Measurements from ENCODE around the gene TENT4A. TPM values are rescaled to one million over a fixed set of nuclear protein-coding genes. Genes with fewer than 3 reads are reported as not detected.

The TENT4A gene
- total RNA-seq, 2 donors from 2014 or later: 25.5 to 32.7 TPM

GRCh38 chr5:6686501-6686900, 26.7 kb upstream of the TENT4A start:
- Mint-ChIP-seq H3K9me3 (no peaks in the 10 kb centered on the region), H3K4me3 (peak overlapping the region; percentile 51), H3K27me3 (ENCODE audit: insufficient read depth) (peaks cover 28% of the 10 kb centered on the region), H3K36me3 (ENCODE audit: low read depth) (no peaks in the 10 kb centered on the region), H3K4me1 (no peaks in the 10 kb centered on the region), H3K27ac (no peak overlapping the region)
- Histone ChIP-seq H3K9ac (ENCODE audit: extremely low read depth, low read length, poor library complexity, severe bottlenecking) (no peak overlapping the region), H3K27ac (ENCODE audit: low read depth, low read length) (no peak overlapping the region), H3K36me3 (ENCODE audit: control insufficient read depth, insufficient read depth, low read length) (no peaks in the 10 kb centered on the region), H3K9me3 (ENCODE audit: control insufficient read depth, low read length) (no peaks in the 10 kb centered on the region), H3K4me1 (ENCODE audit: control insufficient read depth, insufficient read depth, low read length) (no peaks in the 10 kb centered on the region), H3K27me3 (ENCODE audit: control insufficient read depth, insufficient read depth, low read length, poor library complexity, severe bottlenecking) (peaks cover 59% of the 10 kb centered on the region), H3K4me3 (ENCODE audit: low read length) (peak overlapping the region; percentile 77)
- 53 to 62% methylated on average over 6 of the region's 6 CpGs for WGBS, 2 experiments (ENCODE audit: insufficient coverage in 1 of 2, insufficient read length in 1 of 2)
- DNase-seq: no peak
- TF ChIP-seq, protein P1, sequence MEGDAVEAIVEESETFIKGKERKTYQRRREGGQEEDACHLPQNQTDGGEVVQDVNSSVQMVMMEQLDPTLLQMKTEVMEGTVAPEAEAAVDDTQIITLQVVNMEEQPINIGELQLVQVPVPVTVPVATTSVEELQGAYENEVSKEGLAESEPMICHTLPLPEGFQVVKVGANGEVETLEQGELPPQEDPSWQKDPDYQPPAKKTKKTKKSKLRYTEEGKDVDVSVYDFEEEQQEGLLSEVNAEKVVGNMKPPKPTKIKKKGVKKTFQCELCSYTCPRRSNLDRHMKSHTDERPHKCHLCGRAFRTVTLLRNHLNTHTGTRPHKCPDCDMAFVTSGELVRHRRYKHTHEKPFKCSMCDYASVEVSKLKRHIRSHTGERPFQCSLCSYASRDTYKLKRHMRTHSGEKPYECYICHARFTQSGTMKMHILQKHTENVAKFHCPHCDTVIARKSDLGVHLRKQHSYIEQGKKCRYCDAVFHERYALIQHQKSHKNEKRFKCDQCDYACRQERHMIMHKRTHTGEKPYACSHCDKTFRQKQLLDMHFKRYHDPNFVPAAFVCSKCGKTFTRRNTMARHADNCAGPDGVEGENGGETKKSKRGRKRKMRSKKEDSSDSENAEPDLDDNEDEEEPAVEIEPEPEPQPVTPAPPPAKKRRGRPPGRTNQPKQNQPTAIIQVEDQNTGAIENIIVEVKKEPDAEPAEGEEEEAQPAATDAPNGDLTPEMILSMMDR (conservative IDR thresholded peaks at IDR 0.05): no peak

GRCh38 chr5:6686915-6687409, 26.3 kb upstream of the TENT4A start:
- peaks cover 59% of the 10 kb centered on the region for H3K27me3 ChIP-seq (ENCODE audit: control insufficient read depth, insufficient read depth, low read length, poor library complexity, severe bottlenecking)
- H3K27me3 Mint-ChIP-seq (ENCODE audit: insufficient read depth): peaks cover 28% of the 10 kb centered on the region
- peak; percentile 86 for DNase-seq
- no peaks in the 10 kb centered on the region for H3K9me3 ChIP-seq (ENCODE audit: control insufficient read depth, low read length)
- H3K4me3 ChIP-seq (ENCODE audit: low read length): peak overlapping the region; percentile 77
- no peak overlapping the region for H3K9ac ChIP-seq (ENCODE audit: extremely low read depth, low read length, poor library complexity, severe bottlenecking)
- TF ChIP-seq, protein P1 (conservative IDR thresholded peaks at IDR 0.05): no peak
- H3K4me1 ChIP-seq (ENCODE audit: control insufficient read depth, insufficient read depth, low read length): no peaks in the 10 kb centered on the region
- no peaks in the 10 kb centered on the region for H3K36me3 ChIP-seq (ENCODE audit: control insufficient read depth, insufficient read depth, low read length)
- H3K36me3 Mint-ChIP-seq (ENCODE audit: low read depth): no peaks in the 10 kb centered on the region
- no peaks in the 10 kb centered on the region for H3K4me1 Mint-ChIP-seq
- H3K27ac ChIP-seq (ENCODE audit: low read depth, low read length): no peak overlapping the region
- no peaks in the 10 kb centered on the region for H3K9me3 Mint-ChIP-seq
- H3K27ac Mint-ChIP-seq: no peak overlapping the region
- peak overlapping the region; percentile 51 for H3K4me3 Mint-ChIP-seq
- WGBS, 2 experiments (ENCODE audit: insufficient coverage in 1 of 2, insufficient read length in 1 of 2): 2 to 7% methylated on average over 14 to 22 of the region's 22 CpGs

DNA sequence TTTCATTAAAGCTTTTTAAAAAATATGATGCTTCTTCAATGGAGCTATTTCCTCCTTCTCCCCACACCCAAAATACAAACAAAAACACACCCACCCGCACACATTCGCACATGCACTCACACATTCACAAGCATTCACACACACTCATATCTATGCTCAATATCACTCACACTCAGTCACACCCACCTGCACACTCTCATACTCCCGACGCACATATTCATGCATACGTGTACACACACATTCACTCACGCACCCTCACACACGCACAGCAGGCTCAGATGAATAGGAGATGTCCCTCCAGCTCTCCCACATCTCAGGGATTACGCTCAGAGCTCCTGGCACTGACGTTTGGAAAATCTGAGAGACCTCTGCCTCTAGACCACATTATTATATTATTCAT, 25.7 kb upstream of the TENT4A start:
- H3K9me3 Mint-ChIP-seq: no peaks in the 10 kb centered on the region
- TF ChIP-seq, protein P1 (conservative IDR thresholded peaks at IDR 0.05): no peak
- no peaks in the 10 kb centered on the region for H3K36me3 ChIP-seq (ENCODE audit: control insufficient read depth, insufficient read depth, low read length)
- no peak overlapping the region for H3K27ac ChIP-seq (ENCODE audit: low read depth, low read length)
- H3K4me3 Mint-ChIP-seq: no peak overlapping the region
- H3K4me1 Mint-ChIP-seq: no peaks in the 10 kb centered on the region
- H3K4me1 ChIP-seq (ENCODE audit: control insufficient read depth, insufficient read depth, low read length): no peaks in the 10 kb centered on the region
- 79 to 87% methylated on average over 4 to 9 of the region's 9 CpGs for WGBS, 2 experiments (ENCODE audit: insufficient coverage in 1 of 2, insufficient read length in 1 of 2)
- no peaks in the 10 kb centered on the region for H3K36me3 Mint-ChIP-seq (ENCODE audit: low read depth)
- H3K27me3 Mint-ChIP-seq (ENCODE audit: insufficient read depth): peaks cover 26% of the 10 kb centered on the region
- peaks cover 57% of the 10 kb centered on the region for H3K27me3 ChIP-seq (ENCODE audit: control insufficient read depth, insufficient read depth, low read length, poor library complexity, severe bottlenecking)
- peak overlapping the region; percentile 77 for H3K4me3 ChIP-seq (ENCODE audit: low read length)
- H3K27ac Mint-ChIP-seq: no peak overlapping the region
- no peak overlapping the region for H3K9ac ChIP-seq (ENCODE audit: extremely low read depth, low read length, poor library complexity, severe bottlenecking)
- DNase-seq: no peak
- no peaks in the 10 kb centered on the region for H3K9me3 ChIP-seq (ENCODE audit: control insufficient read depth, low read length)
